Measurements from ENCODE around the gene OTOP2.
A peak's percentile ranks its signal among the peaks of the same experiment; 100 is the strongest.

The OTOP2 gene, protein sequence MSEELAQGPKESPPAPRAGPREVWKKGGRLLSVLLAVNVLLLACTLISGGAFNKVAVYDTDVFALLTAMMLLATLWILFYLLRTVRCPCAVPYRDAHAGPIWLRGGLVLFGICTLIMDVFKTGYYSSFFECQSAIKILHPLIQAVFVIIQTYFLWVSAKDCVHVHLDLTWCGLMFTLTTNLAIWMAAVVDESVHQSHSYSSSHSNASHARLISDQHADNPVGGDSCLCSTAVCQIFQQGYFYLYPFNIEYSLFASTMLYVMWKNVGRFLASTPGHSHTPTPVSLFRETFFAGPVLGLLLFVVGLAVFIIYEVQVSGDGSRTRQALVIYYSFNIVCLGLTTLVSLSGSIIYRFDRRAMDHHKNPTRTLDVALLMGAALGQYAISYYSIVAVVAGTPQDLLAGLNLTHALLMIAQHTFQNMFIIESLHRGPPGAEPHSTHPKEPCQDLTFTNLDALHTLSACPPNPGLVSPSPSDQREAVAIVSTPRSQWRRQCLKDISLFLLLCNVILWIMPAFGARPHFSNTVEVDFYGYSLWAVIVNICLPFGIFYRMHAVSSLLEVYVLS

DNA sequence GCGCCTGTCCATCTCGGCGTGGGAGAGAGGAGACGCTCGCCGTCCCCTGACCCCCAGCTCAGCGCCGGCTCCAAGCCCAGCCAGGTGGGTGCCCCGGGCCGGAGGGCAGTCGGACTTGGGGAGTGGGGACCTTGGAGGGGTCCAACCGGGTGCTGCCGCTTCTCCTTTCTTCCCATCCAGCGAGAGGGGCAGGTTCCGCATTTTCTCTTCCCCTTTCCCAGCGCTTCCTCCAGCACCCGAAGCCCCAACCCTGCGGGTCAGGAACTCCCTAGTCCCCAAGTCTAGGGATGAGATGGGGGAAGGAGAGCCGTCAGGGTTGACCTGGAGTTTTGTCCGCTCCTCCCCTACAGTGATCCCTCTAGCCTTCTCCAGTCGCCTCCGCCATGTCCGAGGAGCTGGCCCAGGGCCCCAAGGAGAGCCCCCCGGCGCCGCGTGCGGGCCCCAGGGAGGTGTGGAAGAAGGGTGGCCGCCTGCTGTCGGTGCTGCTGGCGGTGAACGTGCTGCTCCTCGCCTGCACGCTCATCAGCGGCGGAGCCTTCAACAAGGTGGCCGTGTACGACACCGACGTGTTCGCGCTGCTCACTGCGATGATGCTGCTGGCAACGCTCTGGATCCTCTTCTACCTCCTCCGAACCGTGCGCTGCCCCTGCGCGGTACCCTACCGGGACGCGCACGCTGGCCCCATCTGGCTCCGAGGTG lies at the start of gene OTOP2:
OTOP2 (plus strand) TSS at position 24 of the 699 bp plus-strand sequence; CDS start at position 384, 360 bp downstream.
- peak; percentile 73 to 83 for DNase-seq

DNA sequence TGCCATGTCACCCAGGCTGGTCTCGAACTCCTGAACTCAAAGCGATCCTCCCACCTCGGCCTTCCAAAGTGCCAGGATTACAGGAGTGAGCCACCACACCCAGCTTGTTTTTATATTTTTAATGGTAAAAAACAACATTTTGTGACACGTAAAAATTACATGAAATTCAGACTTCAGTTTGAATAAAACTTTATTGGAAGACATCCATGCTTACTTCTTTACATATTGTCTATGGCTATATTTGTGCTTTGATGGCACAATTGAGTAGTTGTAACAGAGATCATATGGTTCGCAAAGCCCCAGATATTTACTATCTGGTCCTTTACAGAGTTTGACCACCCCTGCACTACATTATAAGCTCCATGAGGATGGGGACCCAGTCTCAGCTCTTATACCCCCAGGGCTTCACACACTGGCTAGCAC lies 49.4 kb upstream of the OTOP2 start:
- no peak for DNase-seq

DNA sequence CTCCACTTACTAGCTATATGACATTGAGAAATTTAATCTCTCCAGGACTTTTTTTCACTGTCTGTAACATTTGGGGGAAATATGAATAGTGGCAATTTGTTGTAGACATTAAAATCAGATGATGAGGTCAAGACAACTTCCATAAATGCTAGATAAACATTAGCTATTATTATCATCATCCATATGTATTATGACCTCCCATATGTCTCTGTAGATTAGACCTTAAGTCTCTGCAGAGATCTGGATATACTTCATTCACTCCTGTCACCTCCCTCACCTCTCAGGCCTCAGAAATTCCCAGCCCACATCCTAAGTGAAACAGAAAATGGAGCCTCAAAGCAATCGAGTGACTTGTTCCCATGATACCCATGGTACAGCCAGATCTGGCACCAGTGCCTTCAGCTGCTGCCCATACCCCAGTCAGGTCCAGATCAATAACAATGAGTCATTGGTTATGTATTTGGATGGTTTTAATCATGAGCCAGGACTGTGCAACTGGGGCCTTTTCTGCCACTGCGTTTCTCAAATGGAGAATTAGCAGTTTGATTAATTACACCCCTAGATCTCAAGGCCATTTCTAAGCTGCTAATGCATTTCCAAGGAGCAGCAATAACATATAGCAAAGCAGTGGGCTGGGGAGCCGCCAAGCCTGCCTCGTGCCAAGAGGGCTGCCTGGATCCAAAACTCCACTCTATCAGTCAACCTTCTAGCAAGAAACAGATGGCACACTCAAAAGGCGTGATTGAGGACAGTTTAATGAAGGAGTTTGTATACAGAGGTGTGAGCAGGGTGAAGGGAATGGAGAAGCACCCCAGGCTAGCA lies 48.7 kb upstream of the OTOP2 start:
- DNase-seq, result no peak

DNA sequence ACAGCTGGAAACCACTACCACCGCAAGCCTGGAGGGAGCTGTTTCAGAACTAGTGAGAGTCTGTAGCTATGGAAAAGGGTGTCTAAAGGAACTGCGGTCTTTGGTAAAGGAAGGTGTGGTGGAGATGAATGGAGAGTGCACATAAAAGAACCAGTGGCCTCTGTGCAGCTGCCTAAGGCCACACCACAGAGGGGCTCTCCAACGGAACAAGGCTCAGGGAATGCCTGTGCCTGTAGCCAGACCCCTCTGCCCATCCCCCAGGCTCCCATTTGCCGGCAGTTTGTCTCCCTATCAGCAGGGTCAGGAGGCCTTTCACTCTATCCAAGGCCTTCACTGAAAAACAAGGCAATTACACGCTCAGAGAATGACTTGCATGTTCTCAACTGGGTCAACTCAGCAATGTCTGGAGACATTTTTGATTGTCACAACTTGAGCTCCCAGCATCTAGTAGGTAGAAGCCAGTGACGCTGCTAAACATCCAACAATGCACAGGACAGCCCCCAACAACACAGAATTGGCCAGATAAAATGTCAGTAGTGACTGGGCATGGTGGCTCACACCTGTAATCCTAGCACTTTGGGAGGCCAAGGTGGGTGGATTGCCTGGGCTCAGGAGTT lies 48.0 kb upstream of the OTOP2 start:
- no peak for DNase-seq

DNA sequence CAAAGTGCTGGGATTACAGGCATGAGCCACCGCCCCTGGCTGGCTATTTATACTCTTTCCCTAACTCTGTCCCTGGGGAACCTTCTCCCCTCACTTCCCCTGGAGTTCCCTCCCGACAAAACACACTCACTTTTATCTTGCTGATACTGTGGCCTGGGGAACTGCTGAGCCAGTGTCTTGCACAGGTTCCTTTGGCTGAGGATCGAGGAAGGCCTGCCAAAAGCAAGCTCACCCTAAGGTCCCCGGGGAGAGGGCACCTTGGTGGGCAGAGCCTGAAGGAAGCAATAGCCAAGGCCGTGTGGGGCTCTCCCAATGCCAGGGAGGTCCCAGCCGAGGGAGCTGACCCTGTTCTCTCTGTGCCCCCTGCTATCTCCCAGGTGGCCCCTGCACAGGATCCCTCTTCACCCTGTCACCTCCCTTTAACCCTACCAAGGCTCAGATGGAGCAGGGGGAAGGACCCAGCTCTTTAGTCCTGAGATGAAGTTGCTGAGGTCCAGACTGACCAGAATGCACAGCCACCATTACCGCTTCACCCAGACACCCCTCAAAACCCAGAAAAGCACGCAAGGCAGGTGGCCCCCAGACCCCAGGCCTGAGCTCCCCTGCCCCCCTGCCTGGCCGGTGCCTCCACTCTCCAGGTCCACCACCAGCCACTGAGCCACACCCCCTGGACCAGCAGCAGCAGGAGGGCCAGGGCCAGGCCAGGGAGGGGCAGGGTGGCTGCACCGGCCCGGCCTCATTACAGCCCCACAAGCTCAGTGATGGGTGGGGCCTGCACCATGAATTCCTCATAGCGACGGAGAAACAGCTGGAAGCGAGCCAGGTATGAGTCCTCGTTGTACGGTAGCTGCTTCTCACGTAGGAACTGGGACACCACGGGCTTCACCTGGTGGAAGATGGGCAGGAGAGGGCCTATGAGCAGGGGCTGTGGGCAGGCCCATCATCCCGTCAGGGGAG lies 46.2 kb upstream of the OTOP2 start:
- DNase-seq, result no peak

DNA sequence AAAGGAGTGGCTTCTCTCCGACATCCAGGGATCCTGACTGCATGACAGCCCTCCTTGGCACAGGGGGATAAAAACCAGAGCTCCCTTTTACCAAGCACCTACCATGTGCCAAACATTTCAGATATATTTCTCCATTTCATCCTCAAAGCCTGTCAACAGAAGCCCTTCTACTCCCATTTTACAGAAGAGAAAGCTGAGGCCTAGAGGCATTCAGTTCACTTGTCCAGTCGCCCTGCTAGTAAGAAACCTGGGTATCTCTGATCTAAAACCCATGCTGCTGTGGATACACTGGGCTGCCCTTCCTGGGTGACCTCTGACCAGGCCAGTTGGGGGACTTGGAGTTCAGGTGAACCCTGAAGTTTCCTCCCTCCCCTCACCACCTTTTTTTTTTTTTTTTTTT lies 45.4 kb upstream of the OTOP2 start:
- no peak for DNase-seq

DNA sequence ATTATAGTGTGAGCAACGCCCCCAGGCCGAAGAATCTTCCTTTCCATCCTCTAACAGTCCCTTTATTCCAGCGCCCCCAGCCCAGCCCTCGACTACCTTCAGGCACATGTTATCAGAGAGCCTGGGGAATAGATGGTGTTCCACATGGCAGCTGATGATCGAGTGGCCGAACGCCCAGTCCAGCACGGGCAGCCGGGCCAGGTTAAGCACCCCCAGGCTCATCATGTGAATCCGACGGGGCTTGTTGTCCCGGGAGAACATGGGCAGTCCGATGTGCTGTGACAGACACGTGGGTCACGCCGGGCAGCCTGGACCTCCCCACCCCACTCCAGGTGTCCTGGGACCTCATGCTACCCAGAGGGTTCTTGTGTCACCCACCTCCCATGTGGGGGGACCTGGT lies 44.8 kb upstream of the OTOP2 start:
- DNase-seq, result no peak

DNA sequence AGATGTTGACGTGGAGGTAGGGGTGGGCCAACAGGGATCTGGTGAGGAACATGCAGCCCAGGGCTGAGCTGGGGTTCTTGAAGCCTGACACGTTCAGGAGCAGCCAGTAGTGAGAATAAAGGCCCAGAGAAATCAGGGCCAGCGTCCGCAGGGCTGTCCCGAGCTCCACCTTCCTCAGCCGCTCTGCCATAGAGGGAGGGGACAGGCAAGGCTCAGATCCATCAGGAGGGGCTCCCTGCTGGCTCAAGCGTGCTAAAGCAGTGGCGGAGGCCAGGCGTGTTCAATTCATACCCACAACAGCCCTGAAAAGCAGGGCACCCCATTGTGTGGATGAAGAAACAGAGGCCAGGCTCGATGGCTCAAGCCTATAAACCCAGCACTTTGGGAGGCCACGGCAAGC lies 43.0 kb upstream of the OTOP2 start:
- no peak for DNase-seq

DNA sequence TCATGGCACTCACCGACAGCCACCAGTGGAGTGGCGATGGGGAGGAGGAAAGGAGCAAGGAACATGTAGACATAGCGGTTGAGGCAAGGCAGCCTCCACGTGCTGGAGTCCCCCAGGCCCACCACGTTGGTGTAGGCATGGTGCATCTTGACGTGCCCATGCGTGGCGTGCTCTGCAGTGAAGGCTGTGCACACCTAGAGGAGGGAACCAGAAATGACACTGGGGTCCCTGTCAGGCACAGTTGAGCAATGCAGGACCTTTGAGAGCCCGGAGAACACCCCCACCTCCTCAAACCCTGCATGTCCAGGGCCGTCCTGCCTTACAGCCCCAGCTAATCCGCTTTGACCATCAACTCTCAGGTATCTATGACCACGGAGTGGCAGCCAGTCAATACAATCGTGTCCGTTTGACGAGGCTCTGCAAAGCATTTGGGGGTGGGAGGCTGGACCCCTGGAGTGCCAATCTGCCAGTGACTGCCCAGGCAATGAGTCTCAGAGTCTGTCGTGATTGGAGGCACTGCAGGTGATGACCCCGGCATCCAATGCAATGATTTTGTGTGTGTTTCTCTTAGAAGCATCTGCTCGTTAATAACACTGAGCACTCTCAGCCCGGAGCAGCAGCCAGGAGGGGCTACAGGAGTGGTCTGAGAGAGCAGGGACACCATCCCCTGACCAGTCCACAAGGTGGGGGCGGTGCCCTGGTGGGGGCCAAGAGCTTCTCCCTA lies 41.4 kb upstream of the OTOP2 start:
- DNase-seq, result no peak

DNA sequence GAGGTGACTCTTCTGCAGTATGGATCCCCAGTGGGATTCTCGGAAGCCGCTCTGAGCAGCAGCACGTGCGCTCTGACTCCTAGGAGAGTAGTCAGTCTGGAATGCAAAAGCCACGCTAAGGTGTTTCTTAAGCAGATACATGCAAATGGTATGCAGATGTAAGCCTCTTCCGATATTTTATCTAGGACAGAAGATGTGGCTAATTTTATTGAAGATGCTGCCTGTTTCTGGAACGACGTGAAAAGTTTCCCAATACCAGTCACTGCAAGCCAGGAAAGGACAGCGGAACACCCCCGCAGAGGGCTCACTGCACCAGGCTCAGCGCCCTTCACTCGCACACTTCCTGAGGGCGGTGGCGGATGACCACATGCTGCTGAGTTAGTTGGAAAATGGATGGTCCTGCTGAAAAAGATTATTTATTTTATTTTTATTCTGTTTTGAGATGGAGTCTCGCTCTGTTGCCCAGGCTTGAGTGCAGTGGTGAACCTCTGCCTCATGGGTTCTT lies 40.8 kb upstream of the OTOP2 start:
- DNase-seq, result no peak

DNA sequence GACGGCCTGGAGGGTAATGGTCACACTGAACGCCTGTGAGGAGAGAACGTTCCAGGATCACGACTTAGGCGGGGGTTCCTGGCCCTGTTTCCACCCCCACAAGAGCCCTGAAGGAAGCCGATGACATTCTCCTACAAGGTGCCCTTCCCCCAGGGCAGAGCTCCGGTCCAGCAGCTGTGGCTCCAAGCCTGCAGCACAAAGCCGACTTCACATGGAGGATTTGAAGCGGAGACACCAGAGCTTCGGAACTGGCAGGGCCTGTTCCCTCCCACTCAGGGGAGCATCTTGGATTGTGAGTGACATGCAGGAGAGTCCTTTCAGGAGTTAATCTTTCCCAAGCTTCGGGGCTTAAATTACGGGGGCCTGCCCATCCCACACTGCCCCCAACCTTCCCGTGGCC lies 35.6 kb upstream of the OTOP2 start:
- no peak for DNase-seq

DNA sequence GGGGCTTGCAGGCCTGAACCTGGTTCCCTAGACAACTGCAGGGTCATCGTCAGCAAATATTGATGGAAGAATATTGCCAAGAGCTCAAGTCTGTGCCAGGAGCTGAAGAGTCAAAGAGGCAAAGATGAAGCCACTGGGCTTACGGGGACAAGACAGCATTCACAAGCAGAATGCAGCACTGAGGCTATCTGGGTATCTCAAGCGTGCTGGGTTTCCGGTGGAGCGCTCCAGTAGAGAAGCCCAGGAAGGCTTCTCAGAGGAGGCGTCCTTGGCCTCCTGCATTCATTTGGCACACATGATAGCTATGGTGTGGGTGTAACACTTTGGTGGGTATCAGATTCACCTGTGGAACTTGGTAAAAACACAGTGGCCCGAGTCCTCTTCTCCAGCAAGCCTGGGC lies 33.5 kb upstream of the OTOP2 start:
- no peak for DNase-seq

DNA sequence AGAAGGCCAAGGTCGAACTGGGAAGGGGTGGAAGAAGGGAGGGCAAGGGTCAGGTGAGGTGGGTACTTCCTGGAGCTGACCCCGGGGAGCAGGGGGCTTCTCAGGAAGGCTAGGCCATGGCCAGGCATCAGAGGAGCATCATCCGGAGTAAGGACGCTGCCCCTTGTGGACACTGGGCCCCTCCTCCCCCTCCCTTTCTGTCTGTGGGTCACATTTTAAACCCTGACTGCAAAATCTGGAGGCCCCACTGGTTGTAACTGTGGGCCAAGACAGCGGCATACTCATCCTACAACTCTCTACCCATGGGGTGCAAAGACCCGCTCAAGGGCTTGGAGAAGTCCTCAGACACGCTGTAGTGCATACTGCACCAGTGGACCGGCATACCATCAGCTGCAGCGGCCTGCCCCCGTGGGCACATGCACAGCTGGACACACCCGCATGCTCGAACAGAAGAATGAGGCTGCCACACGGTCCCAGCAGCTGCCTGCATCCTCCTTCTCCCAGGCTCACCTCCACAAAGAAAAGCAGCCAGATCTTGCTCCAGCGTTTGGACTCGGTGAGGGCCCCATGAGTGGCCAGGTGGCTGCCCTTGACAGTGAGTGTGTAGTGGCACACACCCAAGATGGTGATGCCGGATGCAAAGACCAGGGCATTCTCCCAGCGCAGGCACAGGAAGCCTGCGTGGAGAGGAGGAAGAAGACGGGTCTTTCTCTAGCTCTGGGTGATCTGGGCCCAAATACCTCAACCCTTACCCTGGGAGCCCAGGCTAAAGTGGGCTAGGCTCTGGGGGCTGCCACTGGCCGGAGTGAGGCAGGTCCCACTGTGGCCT lies 31.8 kb upstream of the OTOP2 start:
- DNase-seq, result no peak

DNA sequence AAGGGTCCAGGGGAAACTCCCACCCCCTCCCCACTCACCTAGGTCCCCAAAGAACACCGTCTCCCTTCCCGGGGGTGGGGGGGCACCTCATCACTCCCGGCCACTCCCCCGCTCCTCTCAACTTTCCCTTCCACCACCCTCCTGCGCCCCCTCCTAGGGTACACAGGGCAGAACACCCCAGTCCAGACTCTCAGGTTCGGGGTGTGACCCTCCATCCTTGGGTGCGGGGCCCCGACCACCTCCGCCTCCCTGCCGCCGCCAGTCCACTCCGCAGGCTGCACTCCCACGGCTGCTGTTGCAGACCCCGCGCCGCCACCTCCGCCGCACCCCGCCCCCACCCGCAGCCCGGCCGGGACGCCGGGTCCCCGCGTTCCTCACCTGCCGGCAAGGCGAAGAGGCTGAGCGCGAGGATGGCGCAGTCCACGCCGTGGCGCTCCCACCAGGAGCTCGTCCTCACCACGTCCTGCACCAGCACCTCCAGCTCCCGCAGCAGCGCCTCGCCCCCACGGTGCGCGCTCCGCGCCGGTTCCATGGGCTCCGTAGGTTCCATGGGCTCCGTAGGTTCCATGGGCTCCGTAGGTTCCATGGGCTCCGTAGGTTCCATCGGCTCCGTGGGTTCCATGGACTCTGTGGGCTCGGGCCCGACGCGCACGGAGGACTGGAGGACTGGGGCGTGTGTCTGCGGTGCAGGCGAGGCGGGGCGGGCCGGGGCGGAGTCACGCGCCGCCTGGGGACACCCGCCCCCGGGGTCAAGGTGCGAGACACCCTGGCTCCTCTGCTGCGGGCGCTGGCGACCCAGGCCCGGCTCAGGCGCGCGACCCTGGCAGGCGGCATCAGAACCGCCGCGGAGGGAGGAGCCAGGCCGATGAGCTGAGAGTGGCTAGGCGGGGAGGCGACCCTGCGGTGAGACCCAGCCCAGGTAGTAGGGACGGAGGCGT lies 30.8 kb upstream of the OTOP2 start, which contains the start of gene FADS6:
FADS6 (minus strand) TSS at position 660 of the 938 bp plus-strand sequence; CDS start at position 622, 38 bp downstream.
- DNase-seq, result no peak

DNA sequence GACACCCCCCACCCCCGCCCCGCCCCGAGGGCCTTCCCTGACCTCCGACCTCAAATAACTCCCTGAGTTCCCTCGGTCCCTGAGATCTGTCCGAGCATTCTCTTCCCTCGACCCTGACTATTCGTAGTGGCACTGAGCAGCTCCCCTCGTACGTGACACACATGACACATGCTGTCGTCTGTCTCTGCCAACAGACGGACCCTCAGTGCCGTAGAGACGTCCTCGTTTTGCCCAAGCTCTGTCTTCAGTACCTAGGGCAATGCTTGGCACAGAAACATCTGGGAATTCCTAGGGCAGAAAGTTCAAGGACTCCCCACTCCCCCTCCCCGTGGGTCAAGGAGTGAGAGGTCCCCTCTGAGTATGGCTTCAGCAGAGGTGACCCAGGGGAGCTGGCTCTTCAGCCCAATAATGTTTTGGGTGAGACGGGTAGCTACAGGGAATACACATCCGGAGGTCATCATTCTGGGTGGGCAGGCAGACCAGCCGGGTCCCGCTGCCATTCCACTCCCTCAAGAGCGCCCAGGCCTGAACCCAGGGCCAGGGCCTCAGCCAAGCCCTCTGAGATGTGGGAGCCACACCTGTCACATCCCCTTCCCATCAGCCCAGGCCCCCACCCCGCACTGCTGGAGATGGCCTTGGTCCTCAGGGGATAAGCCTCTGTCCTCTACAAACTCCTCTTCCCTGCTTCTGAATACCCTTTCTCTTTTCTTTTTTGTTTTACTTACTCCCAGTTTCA lies 30.0 kb upstream of the OTOP2 start:
- DNase-seq, result no peak

DNA sequence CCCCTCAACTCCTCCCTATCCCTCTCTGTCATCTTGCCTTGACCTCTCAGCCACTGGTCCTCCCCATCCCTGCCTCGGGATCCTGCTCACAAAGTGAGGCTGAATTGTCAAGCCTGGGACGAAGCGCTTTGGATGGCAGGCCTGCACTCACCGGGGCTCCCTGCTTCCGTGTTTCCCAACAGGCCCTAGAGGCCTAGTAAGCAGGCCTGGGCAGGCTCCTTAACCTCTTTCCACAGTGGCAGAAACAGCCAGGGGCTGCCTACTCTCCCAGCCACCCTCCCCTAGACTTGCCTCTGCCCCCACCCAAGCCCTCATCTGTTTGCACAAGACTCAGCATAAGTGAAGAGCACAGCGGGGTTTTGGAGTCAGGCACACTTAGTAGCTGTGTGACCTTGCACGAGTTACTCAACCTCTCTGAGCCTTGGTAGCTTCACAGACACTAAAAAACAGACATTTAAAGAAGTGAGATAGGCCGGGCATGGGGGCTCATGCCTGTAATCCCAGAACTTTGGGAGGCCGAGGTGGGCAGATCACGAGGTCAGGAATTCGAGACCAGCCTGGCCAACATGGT lies 25.6 kb upstream of the OTOP2 start:
- no peak for DNase-seq

DNA sequence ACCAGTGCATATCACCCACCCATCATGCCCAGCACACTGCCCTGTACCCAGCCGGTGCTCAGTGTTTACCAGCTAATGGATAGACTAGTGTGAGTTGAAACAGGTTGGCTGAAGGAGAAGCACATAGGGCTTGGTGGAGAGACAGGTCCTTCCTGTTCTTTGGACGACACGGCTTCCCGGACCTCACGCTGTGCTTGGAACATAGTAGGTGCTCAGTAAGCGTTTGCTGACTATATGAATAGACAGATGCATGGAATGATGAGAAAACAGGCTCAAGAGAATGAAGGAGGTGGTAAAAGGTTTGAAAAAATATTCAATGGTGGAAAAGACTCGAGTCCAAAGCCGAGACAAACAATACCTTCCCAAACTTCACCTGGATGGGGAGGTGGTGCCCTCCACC lies 23.9 kb upstream of the OTOP2 start:
- DNase-seq, result no peak
